Lower lobe of right lung (tissue), 2 donors: Measurements from ENCODE around the gene RAP1GAP. TPM values are rescaled to one million over a fixed set of nuclear protein-coding genes. Genes with fewer than 3 reads are reported as not detected.

Source experiments
- ATAC-seq, 2 donors: fragments of 200-7000 bp; cut with Tn5 transposase; one replicate each; pipeline ENCODE4 v1.9.1; 2020 to 2022; ENCODE audit warnings: mild to moderate bottlenecking in 2 of 2, moderate library complexity in 2 of 2
- DNase-seq: peaks from one replicate; pipeline ENCODE4 v3.0.0-alpha.2; 2020
- H3K27ac ChIP-seq: fragments of 200-600 bp; one replicate; pipeline ENCODE4 v1.8.0; 2022
- H3K27me3 ChIP-seq: fragments of 200-600 bp; one replicate; pipeline ENCODE4 v1.8.0; 2022; ENCODE audit warnings: low read depth
- H3K36me3 ChIP-seq: fragments of 200-600 bp; one replicate; pipeline ENCODE4 v1.8.0; 2022; ENCODE audit warnings: mild to moderate bottlenecking
- H3K4me1 ChIP-seq: fragments of 200-600 bp; one replicate; pipeline ENCODE4 v1.8.0; 2022
- H3K4me3 ChIP-seq: fragments of 200-600 bp; one replicate; pipeline ENCODE4 v1.8.0; 2022; ENCODE audit warnings: mild to moderate bottlenecking
- H3K9me3 ChIP-seq: fragments of 200-600 bp; one replicate; pipeline ENCODE4 v1.8.0; 2022
- intact Hi-C: fragments of 100-400 bp; cut with DNase I; formaldehyde crosslinking; loops from one replicate; pipeline ENCODE4 v1.11.0; 2022
- total RNA-seq: library from RNA; stranded (reverse); fragmentation: NEBNext Ultra II Directional; extraction: Animal tissue kit (Norgen Biotek cat#: 25700); gene quantifications from one replicate; pipeline ENCODE4 v1.2.1, GENCODE V29; 2021
- TF ChIP-seq, protein P1 (sequence below): fragments of 200-600 bp; IDR thresholded peaks from one replicate; pipeline ENCODE4 v1.8.0; 2022; ENCODE audit warnings: antibody characterized with exemption, mild to moderate bottlenecking
- donor health status: DM: no; HTN: yes; CAD: no; lungs with severe emphysema.

The RAP1GAP gene
- total RNA-seq, 1 donor from 2014 or later = 33.7 TPM

DNA sequence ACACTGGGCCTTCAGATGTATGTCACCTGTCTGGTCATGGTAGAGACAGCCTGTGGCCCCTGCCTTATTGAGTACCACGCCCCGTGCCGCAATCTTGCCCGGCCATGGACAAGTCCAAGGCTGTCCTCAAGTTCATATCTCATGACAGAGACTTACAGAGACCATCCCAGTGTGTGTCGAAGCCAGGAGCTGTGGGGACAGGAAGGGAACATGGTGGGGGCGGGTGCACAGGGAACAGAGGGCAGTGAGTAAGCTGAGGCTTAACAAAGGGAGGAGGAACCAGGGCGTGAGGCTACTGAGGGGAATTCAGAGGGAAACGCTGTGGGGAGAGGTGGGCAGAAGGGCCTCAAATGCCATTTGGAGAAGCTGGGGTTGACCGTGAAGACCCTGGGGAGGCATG, 84.1 kb downstream of the RAP1GAP start:
- intact Hi-C loops = no loop called here
- Histone ChIP-seq H3K9me3 (no peaks in the 10 kb centered on the region), H3K36me3 (no peaks in the 10 kb centered on the region), H3K27me3 (peaks cover 6% of the 10 kb centered on the region), H3K4me3 (no peak overlapping the region), H3K4me1 (peaks cover 17% of the 10 kb centered on the region), H3K27ac (no peak overlapping the region)
- DNase-seq = no peak
- TF ChIP-seq, protein P1, sequence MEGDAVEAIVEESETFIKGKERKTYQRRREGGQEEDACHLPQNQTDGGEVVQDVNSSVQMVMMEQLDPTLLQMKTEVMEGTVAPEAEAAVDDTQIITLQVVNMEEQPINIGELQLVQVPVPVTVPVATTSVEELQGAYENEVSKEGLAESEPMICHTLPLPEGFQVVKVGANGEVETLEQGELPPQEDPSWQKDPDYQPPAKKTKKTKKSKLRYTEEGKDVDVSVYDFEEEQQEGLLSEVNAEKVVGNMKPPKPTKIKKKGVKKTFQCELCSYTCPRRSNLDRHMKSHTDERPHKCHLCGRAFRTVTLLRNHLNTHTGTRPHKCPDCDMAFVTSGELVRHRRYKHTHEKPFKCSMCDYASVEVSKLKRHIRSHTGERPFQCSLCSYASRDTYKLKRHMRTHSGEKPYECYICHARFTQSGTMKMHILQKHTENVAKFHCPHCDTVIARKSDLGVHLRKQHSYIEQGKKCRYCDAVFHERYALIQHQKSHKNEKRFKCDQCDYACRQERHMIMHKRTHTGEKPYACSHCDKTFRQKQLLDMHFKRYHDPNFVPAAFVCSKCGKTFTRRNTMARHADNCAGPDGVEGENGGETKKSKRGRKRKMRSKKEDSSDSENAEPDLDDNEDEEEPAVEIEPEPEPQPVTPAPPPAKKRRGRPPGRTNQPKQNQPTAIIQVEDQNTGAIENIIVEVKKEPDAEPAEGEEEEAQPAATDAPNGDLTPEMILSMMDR = no peak
- no peak for ATAC-seq

DNA sequence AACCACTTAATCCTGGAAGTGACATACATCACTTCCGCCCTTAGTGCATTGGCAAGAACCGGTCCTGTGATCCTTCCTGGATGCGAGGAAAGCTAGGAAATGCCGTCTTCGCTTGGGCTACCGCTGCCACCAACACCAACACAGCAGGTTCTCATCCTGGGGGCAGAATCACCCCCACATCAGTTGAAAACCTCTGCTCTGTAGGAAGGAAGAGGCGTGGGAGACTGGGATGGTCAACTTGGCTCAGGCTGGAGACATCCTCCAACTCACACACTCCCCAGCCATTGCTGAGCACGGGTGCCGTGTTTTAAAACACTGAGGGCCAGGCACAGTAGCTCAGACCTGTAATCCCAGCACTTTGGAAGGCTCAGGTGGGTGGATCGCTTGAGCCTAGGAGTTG, 85.1 kb downstream of the RAP1GAP start:
- intact Hi-C loops = no loop called here
- Histone ChIP-seq H3K4me3 (no peak overlapping the region), H3K4me1 (peaks cover 17% of the 10 kb centered on the region), H3K36me3 (no peaks in the 10 kb centered on the region), H3K27ac (no peak overlapping the region), H3K9me3 (no peaks in the 10 kb centered on the region), H3K27me3 (no peaks in the 10 kb centered on the region)
- no peak for DNase-seq
- ATAC-seq = no peak
- TF ChIP-seq, protein P1 = no peak

DNA sequence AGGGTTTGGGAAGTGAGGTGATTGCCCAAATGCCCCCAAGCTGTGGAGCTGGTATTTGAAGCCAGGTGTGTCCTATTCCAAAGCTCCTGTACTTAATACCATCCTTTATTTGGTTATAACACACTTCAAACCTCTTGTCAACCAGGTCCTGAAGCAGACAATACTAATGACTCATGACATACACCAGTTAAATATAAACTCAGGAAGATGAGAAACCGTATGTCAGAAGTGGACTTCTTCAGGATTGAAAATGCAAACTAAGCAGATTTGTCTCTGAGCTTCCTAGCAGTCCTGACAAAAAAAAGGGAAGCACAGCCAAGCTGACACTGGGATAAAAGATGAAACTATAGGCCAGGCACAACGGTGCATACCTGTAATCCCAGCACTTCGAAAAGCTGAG, 89.4 kb downstream of the RAP1GAP start:
- DNase-seq = no peak

DNA sequence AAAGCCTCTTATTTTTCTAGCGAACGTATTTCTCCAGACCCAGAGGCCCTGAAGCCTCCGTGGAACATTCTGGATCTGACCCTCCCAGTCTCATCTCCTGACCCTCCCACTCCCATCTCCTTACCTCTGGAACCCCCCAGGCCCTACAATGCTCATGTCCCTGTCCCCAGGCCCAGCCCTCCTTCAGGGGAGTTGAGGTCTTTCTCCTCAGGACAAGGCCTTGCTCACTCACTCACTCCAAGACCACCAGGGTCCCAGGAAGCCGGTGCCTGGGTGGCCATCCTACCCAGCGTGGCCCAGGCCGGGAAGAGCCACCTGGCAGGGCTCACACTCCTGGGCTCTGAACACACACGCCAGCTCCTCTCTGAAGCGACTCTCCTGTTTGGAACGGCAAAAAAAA, 91.2 kb downstream of the RAP1GAP start:
- ATAC-seq (no peak), DNase-seq (no peak)
- intact Hi-C loops = no loop called here
- Histone ChIP-seq H3K4me3 (no peak overlapping the region), H3K9me3 (no peaks in the 10 kb centered on the region), H3K27me3 (no peaks in the 10 kb centered on the region), H3K4me1 (peaks cover 20% of the 10 kb centered on the region), H3K36me3 (no peaks in the 10 kb centered on the region), H3K27ac (no peak overlapping the region)
- TF ChIP-seq, protein P1 = no peak

More for the DNA sequence above, 89.4 kb downstream of the RAP1GAP start:
- intact Hi-C loops = no loop called here
- no peaks in the 10 kb centered on the region for H3K27me3 ChIP-seq
- peaks cover 7% of the 10 kb centered on the region for H3K4me1 ChIP-seq
- no peak for ATAC-seq
- no peak overlapping the region for H3K4me3 ChIP-seq
- no peak overlapping the region for H3K27ac ChIP-seq
- no peaks in the 10 kb centered on the region for H3K36me3 ChIP-seq
- TF ChIP-seq, protein P1 = no peak
- H3K9me3 ChIP-seq = no peaks in the 10 kb centered on the region

DNA sequence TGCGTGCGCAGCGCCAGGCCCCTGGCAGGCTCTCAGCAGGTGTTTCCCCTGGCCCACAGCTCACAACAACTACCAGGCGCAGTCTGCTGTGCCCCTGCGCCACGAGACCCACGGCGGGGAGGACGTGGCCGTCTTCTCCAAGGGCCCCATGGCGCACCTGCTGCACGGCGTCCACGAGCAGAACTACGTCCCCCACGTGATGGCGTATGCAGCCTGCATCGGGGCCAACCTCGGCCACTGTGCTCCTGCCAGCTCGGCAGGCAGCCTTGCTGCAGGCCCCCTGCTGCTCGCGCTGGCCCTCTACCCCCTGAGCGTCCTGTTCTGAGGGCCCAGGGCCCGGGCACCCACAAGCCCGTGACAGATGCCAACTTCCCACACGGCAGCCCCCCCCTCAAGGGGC, 91.8 kb downstream of the RAP1GAP start:
- no peak for DNase-seq
- intact Hi-C loops = no loop called here
- Histone ChIP-seq H3K27me3 (no peaks in the 10 kb centered on the region), H3K4me3 (no peak overlapping the region), H3K4me1 (peaks cover 20% of the 10 kb centered on the region), H3K9me3 (no peaks in the 10 kb centered on the region), H3K27ac (no peak overlapping the region), H3K36me3 (no peaks in the 10 kb centered on the region)
- TF ChIP-seq, protein P1 = no peak
- no peak for ATAC-seq

DNA sequence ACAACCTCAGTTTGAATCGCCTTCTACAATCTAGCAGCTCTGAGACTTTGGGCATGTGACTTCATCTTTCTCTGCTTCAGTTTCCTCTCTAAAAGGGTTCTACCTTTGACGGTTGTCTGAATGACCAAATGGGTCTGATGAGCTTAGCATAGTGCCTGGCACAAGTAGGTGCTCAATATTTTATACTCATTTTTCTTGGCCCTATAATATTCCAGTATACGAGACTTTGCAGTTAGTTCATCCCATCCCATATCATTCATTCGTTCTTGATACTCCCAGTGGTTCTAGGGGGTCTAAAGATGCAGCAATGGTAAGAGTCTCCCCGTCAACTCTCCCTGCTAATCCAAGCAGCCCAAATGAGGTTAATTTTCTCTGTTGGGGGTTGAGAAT, 92.4 kb downstream of the RAP1GAP start:
- H3K4me1 ChIP-seq = peaks cover 20% of the 10 kb centered on the region
- intact Hi-C loops = no loop called here

More for the DNA sequence above, 92.4 kb downstream of the RAP1GAP start:
- H3K4me3 ChIP-seq = no peak overlapping the region
- DNase-seq = no peak
- no peaks in the 10 kb centered on the region for H3K27me3 ChIP-seq
- ATAC-seq = no peak
- TF ChIP-seq, protein P1 = no peak
- no peaks in the 10 kb centered on the region for H3K36me3 ChIP-seq
- H3K27ac ChIP-seq = no peak overlapping the region
- no peaks in the 10 kb centered on the region for H3K9me3 ChIP-seq
